ENCODE results near the gene CHD3.
"Not testable (repeated sequence)": the region's sequence is repeated elsewhere in the genome, so short reads cannot be mapped to it uniquely, and the experiment has no call there.

The CHD3 gene

GRCh38 chr17:7864384-7864783 lies 24.2 kb upstream of the CHD3 start:
- not testable (repeated sequence) for H3K9me3 Mint-ChIP-seq; H3K36me3 Mint-ChIP-seq (ENCODE audit: insufficient read depth)

GRCh38 chr17:7864995-7865650 lies 23.5 kb upstream of the CHD3 start:
- no peak for DNase-seq
- Mint-ChIP-seq H3K4me1 (ENCODE audit: low read depth in 2 of 2) (peaks cover 25 to 29% of the 10 kb centered on the region in 2 donors), H3K27me3 (no peaks in the 10 kb centered on the region), H3K4me3 (no peak overlapping the region), H3K36me3 (ENCODE audit: insufficient read depth) (peaks cover 6% of the 10 kb centered on the region), H3K27ac (no peak overlapping the region), H3K9me3 (no peaks in the 10 kb centered on the region)
- no peak for ATAC-seq (replicated peaks)

More at GRCh38 chr17:7864384-7864783, 24.2 kb upstream of the CHD3 start:
- H3K27me3 Mint-ChIP-seq; H3K4me3 Mint-ChIP-seq; DNase-seq; ATAC-seq (replicated peaks); H3K27ac Mint-ChIP-seq: not testable (repeated sequence)
- H3K4me1 Mint-ChIP-seq (ENCODE audit: low read depth in 2 of 2): peaks cover 25 to 29% of the 10 kb centered on the region in 2 donors

GRCh38 chr17:7867881-7868329 lies 20.7 kb upstream of the CHD3 start:
- Mint-ChIP-seq H3K27ac (peak overlapping the region; percentile 79 to 86), H3K36me3 (ENCODE audit: insufficient read depth) (no peaks in the 10 kb centered on the region), H3K4me1 (ENCODE audit: low read depth in 2 of 2) (peaks cover 22 to 25% of the 10 kb centered on the region in 2 donors), H3K27me3 (no peaks in the 10 kb centered on the region), H3K9me3 (no peaks in the 10 kb centered on the region), H3K4me3 (peak overlapping the region; percentile 65 to 78)
- peak; percentile 93 for ATAC-seq (replicated peaks)
- DNase-seq: no peak

GRCh38 chr17:7873051-7873450 lies 15.5 kb upstream of the CHD3 start:
- Mint-ChIP-seq H3K27me3 (no peaks in the 10 kb centered on the region), H3K27ac (peak overlapping the region in 1 of 2 donors; percentile 39), H3K4me1 (ENCODE audit: low read depth in 2 of 2) (peaks cover 14 to 26% of the 10 kb centered on the region in 2 donors), H3K36me3 (ENCODE audit: insufficient read depth) (peaks cover 2% of the 10 kb centered on the region), H3K9me3 (no peaks in the 10 kb centered on the region), H3K4me3 (no peak overlapping the region)
- DNase-seq: no peak
- no peak for ATAC-seq (replicated peaks)

GRCh38 chr17:7875804-7876370 lies 12.7 kb upstream of the CHD3 start:
- H3K4me3 Mint-ChIP-seq: no peak overlapping the region
- peak overlapping the region; percentile 11 to 12 for H3K27ac Mint-ChIP-seq
- peaks cover 6% of the 10 kb centered on the region for H3K36me3 Mint-ChIP-seq (ENCODE audit: insufficient read depth)
- H3K27me3 Mint-ChIP-seq: no peaks in the 10 kb centered on the region
- DNase-seq: no peak
- peaks cover 4 to 17% of the 10 kb centered on the region in 2 donors for H3K4me1 Mint-ChIP-seq (ENCODE audit: low read depth in 2 of 2)
- no peaks in the 10 kb centered on the region for H3K9me3 Mint-ChIP-seq
- no peak for ATAC-seq (replicated peaks)

- Mint-ChIP-seq H3K4me3 (no peak overlapping the region), H3K36me3 (ENCODE audit: insufficient read depth) (peaks cover 6% of the 10 kb centered on the region), H3K27me3 (no peaks in the 10 kb centered on the region), H3K27ac (no peak overlapping the region), H3K9me3 (no peaks in the 10 kb centered on the region), H3K4me1 (ENCODE audit: low read depth in 2 of 2) (peaks cover 4 to 17% of the 10 kb centered on the region in 2 donors)
- DNase-seq (no peak), ATAC-seq (replicated peaks) (no peak)
Measured at GRCh38 chr17:7878234-7878633, 10.4 kb upstream of the CHD3 start.

- H3K36me3 Mint-ChIP-seq (ENCODE audit: insufficient read depth): peaks cover 9% of the 10 kb centered on the region
- H3K9me3 Mint-ChIP-seq: no peaks in the 10 kb centered on the region
- H3K4me1 Mint-ChIP-seq (ENCODE audit: low read depth in 2 of 2): peaks cover 4 to 8% of the 10 kb centered on the region in 2 donors
- H3K27me3 Mint-ChIP-seq: no peaks in the 10 kb centered on the region
- H3K4me3 Mint-ChIP-seq: no peak overlapping the region
- H3K27ac Mint-ChIP-seq: no peak overlapping the region
- no peak for ATAC-seq (replicated peaks)
- DNase-seq: no peak
Measured at GRCh38 chr17:7880076-7880868, 8.3 kb upstream of the CHD3 start.

- H3K27me3 Mint-ChIP-seq: no peaks in the 10 kb centered on the region
- no peak for DNase-seq
- no peak overlapping the region for H3K27ac Mint-ChIP-seq
Measured at GRCh38 chr17:7881276-7882054, 7.1 kb upstream of the CHD3 start.

GRCh38 chr17:7882068-7882467 lies 6.5 kb upstream of the CHD3 start:
- peaks cover 17% of the 10 kb centered on the region for H3K36me3 Mint-ChIP-seq (ENCODE audit: insufficient read depth)

More at GRCh38 chr17:7881276-7882054, 7.1 kb upstream of the CHD3 start:
- peaks cover 15% of the 10 kb centered on the region for H3K36me3 Mint-ChIP-seq (ENCODE audit: insufficient read depth)
- H3K9me3 Mint-ChIP-seq: no peaks in the 10 kb centered on the region
- H3K4me1 Mint-ChIP-seq (ENCODE audit: low read depth in 2 of 2): peaks cover 3 to 6% of the 10 kb centered on the region in 2 donors
- no peak for ATAC-seq (replicated peaks)
- no peak overlapping the region for H3K4me3 Mint-ChIP-seq

GRCh38 chr17:7882629-7883028 lies 6.0 kb upstream of the CHD3 start:
- H3K36me3 Mint-ChIP-seq (ENCODE audit: insufficient read depth): peaks cover 17% of the 10 kb centered on the region
- no peaks in the 10 kb centered on the region for H3K9me3 Mint-ChIP-seq
- no peak overlapping the region for H3K27ac Mint-ChIP-seq
- H3K4me1 Mint-ChIP-seq (ENCODE audit: low read depth in 2 of 2): peaks cover 0 to 8% of the 10 kb centered on the region in 2 donors
- H3K27me3 Mint-ChIP-seq: no peaks in the 10 kb centered on the region
- H3K4me3 Mint-ChIP-seq: no peak overlapping the region
- no peak for ATAC-seq (replicated peaks)
- no peak for DNase-seq

More at GRCh38 chr17:7882068-7882467, 6.5 kb upstream of the CHD3 start:
- Mint-ChIP-seq H3K27me3 (no peaks in the 10 kb centered on the region), H3K27ac (no peak overlapping the region), H3K4me1 (ENCODE audit: low read depth in 2 of 2) (peaks cover 0 to 8% of the 10 kb centered on the region in 2 donors), H3K4me3 (no peak overlapping the region), H3K9me3 (no peaks in the 10 kb centered on the region)
- ATAC-seq (replicated peaks) (no peak), DNase-seq (no peak)

GRCh38 chr17:7883781-7884386 lies 4.7 kb upstream of the CHD3 start:
- no peaks in the 10 kb centered on the region for H3K27me3 Mint-ChIP-seq
- H3K36me3 Mint-ChIP-seq (ENCODE audit: insufficient read depth): peaks cover 14% of the 10 kb centered on the region
- H3K9me3 Mint-ChIP-seq: no peaks in the 10 kb centered on the region
- peak overlapping the region; percentile 57 to 65 for H3K4me3 Mint-ChIP-seq
- DNase-seq (peak in 2 of 3 experiments; percentile 18), ATAC-seq (replicated peaks) (no peak)
- H3K4me1 Mint-ChIP-seq (ENCODE audit: low read depth in 2 of 2): peaks cover 0 to 8% of the 10 kb centered on the region in 2 donors
- H3K27ac Mint-ChIP-seq: no peak overlapping the region

- DNase-seq (peak; percentile 31 to 44 (median 35)), ATAC-seq (replicated peaks) (peak; percentile 7)
- H3K4me3 Mint-ChIP-seq: peak overlapping the region; percentile 57 to 65
- H3K36me3 Mint-ChIP-seq (ENCODE audit: insufficient read depth): peaks cover 19% of the 10 kb centered on the region
- no peaks in the 10 kb centered on the region for H3K27me3 Mint-ChIP-seq
- H3K4me1 Mint-ChIP-seq (ENCODE audit: low read depth in 2 of 2): peaks cover 0 to 8% of the 10 kb centered on the region in 2 donors
- peak overlapping the region; percentile 16 to 50 for H3K27ac Mint-ChIP-seq
- H3K9me3 Mint-ChIP-seq: no peaks in the 10 kb centered on the region
Measured at GRCh38 chr17:7884581-7885366, 3.8 kb upstream of the CHD3 start.
